ENCODE measurements around the gene SEPTIN1.

DNA sequence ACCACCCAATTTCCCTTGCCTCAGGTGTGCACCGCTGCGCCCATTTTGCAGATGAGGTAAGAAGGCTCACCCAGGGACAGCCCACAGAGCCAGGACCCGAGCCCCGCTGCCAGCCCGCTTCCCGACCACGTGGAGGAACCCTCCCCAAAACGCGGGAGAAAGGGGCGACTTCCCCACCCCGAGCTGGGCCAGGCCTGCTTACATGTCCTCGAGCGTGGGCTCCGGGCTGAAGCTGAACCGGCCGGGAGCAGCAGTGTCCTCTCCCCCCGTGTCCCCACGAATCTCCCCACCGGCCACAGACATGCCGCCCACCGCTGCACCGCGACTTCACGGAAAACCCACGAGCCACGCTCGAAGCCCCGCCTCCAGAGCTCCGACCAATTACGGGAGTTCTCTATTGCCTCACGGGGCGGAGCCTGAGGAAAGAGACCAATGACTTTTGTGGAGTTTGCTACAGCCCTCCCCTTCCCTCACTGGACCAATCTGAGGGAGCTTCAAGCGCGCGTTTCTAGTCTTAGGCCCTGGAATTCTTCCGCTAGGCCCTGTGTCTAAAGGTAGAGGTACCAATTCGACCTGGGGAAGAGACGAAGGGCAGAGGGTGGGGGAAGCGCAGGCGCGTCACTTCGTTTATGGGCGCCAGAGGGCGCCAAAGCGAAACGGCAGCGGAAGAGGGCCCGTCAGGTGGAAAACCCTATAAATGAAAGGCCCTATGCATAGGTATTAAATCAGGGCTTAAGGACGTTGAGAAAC is 47.5 kb upstream of the SEPTIN1 start, which contains the start of gene DCTPP1:
- TF ChIP-seq YY1 (IDR thresholded peaks at IDR 0.05; ENCODE audit: insufficient read depth, insufficient read length) (no peak), ZNF274 (IDR thresholded peaks at IDR 0.05; ENCODE audit: low read depth, low read length) (no peak)

Data from NT2/D1 (cell line).